SK-N-SH (cell line): ENCODE data around the gene IDUA. TPM values are rescaled to one million over a fixed set of nuclear protein-coding genes. Genes with fewer than 3 reads are reported as not detected.
A peak's percentile ranks its signal among the peaks of the same experiment; 100 is the strongest.

ENCODE experiments used
- CTCF ChIA-PET: fragments of 300-600, 350-600 bp; formaldehyde crosslinking; extraction: SDS; loops from one replicate; lab custom pipeline; 2021; lab: Yijun Ruan, JAX
- POLR2A ChIA-PET: fragments of 350-600 bp; sonication (Branson Sonifier 250); formaldehyde crosslinking; extraction: SDS; loops from one replicate; lab custom pipeline; 2020; ENCODE audit warnings: antibody characterized with exemption, inconsistent platforms; lab: Yijun Ruan, JAX
- DNase-seq: peaks from one replicate; pipeline ENCODE4 v3.0.0; 2012
- H2AFZ ChIP-seq: fragments of 200-600 bp; sonication (generic); 2 replicates; pipeline ENCODE4 v1.8.1; 2016; ENCODE audit warnings: antibody characterized with exemption, mild to moderate bottlenecking, low read depth
- H3F3A ChIP-seq: fragments of 200-600 bp; sonication (generic); replicated peaks from 2 replicates; pipeline ENCODE3; 2016; ENCODE audit warnings: antibody characterized with exemption, mild to moderate bottlenecking; ENCODE audit not compliant: insufficient read depth
- H3K27ac ChIP-seq, 2 experiments: fragments of 200-500 bp in 1 of 2; fragments of 200-600 bp in 1 of 2; sonication (Bioruptor generic) in 1 of 2; sonication (generic), shearing (Covaris generic) in 1 of 2; 2 replicates each; pipeline versions ENCODE4 v1.5.1 to v1.6.1; 2014 to 2016; ENCODE audit warnings: low read depth in 2 of 2, inconsistent platforms in 1 of 2, low read length in 1 of 2, mild to moderate bottlenecking in 1 of 2, mixed read lengths in 1 of 2
- H3K27me3 ChIP-seq: fragments of 200-600 bp; sonication (generic), shearing (Covaris generic); 2 replicates; pipeline ENCODE4 v1.6.1; 2016; ENCODE audit warnings: mixed run types; ENCODE audit not compliant: insufficient read depth
- H3K36me3 ChIP-seq, 2 experiments: fragments of 200-500 bp in 1 of 2; fragments of 200-600 bp in 1 of 2; sonication (Bioruptor generic) in 1 of 2; sonication (generic) in 1 of 2; replicated peaks in 1 of 2; 2 replicates each; pipeline versions ENCODE3 to v1.5.1; 2014 to 2016; ENCODE audit warnings: low read length in 1 of 2, mild to moderate bottlenecking in 1 of 2; ENCODE audit not compliant: insufficient read depth in 2 of 2, control insufficient read depth in 1 of 2
- H3K4me1 ChIP-seq, 2 experiments: fragments of 200-500 bp in 1 of 2; fragments of 200-600 bp in 1 of 2; sonication (Bioruptor generic) in 1 of 2; sonication (generic), shearing (Covaris generic) in 1 of 2; 2 replicates each; pipeline versions ENCODE4 v1.5.1 to v1.6.1; 2014 to 2016; ENCODE audit warnings: low read depth in 1 of 2, low read length in 1 of 2, mixed run types in 1 of 2; ENCODE audit not compliant: insufficient read depth in 2 of 2, control insufficient read depth in 1 of 2
- H3K4me2 ChIP-seq: fragments of 200-600 bp; sonication (generic), shearing (Covaris generic); 2 replicates; pipeline ENCODE4 v1.6.1; 2017; ENCODE audit warnings: mixed run types
- H3K4me3 ChIP-seq, 2 experiments: fragments of 200-500 bp in 1 of 2; fragments of 200-600 bp in 1 of 2; sonication (Bioruptor generic) in 1 of 2; sonication (generic), shearing (Covaris generic) in 1 of 2; 2 replicates each; pipeline versions ENCODE4 v1.5.1 to v1.8.1; 2014 to 2016; ENCODE audit warnings: low read depth in 2 of 2, inconsistent platforms in 1 of 2, low read length in 1 of 2, mild to moderate bottlenecking in 1 of 2, mixed read lengths in 1 of 2, moderate library complexity in 1 of 2
- H3K79me2 ChIP-seq: fragments of 200-600 bp; sonication (generic); 2 replicates; pipeline ENCODE4 v1.8.1; 2017; ENCODE audit warnings: mild to moderate bottlenecking; ENCODE audit not compliant: insufficient read depth
- H3K9ac ChIP-seq: fragments of 200-600 bp; sonication (generic); 2 replicates; pipeline ENCODE4 v1.6.1; 2017; ENCODE audit warnings: mixed run types
- H3K9me2 ChIP-seq: fragments of 200-600 bp; sonication (generic); 2 replicates; pipeline ENCODE4 v1.6.1; 2017; ENCODE audit warnings: mixed run types
- H3K9me3 ChIP-seq: fragments of 200-600 bp; sonication (generic); 2 replicates; pipeline ENCODE4 v1.6.1; 2017; ENCODE audit warnings: mixed run types, mild to moderate bottlenecking, moderate library complexity
- H4K20me1 ChIP-seq: fragments of 200-600 bp; sonication (generic); 2 replicates; pipeline ENCODE4 v1.6.1; 2017; ENCODE audit warnings: mild to moderate bottlenecking, mixed run types; ENCODE audit not compliant: insufficient read depth
- ELF1 ChIP-seq: IDR thresholded peaks from 2 replicates; pipeline ENCODE4 v1.4.0; 2012
- EZH2phosphoT487 ChIP-seq: fragments of 200-600 bp; sonication (generic); IDR thresholded peaks from 2 replicates; pipeline ENCODE4 v1.6.1; 2017; ENCODE audit warnings: low read depth, mixed run types, mild to moderate bottlenecking, antibody characterized with exemption, moderate library complexity, borderline replicate concordance
- GABPA ChIP-seq: IDR thresholded peaks from 2 replicates; pipeline ENCODE4 v1.4.0; 2012; ENCODE audit warnings: low read depth, mild to moderate bottlenecking
- GATA2 ChIP-seq: sonication (generic); formaldehyde crosslinking; IDR thresholded peaks from 2 replicates; pipeline ENCODE4 v1.5.0; 2020; ENCODE audit warnings: mild to moderate bottlenecking, missing genetic modification reagents
- MAX ChIP-seq: IDR thresholded peaks from 2 replicates; pipeline ENCODE4 v1.4.0; 2012; ENCODE audit warnings: low read depth
- MEF2A ChIP-seq: IDR thresholded peaks from 2 replicates; pipeline ENCODE4 v1.4.0; 2012; ENCODE audit warnings: low read depth, borderline replicate concordance
- NRF1 ChIP-seq: IDR thresholded peaks from 2 replicates; pipeline ENCODE4 v1.6.1; 2012; ENCODE audit warnings: low read depth, mild to moderate bottlenecking, low read length
- POLR2AphosphoS5 ChIP-seq: IDR thresholded peaks from 2 replicates; pipeline ENCODE4 v1.6.1; 2012; ENCODE audit warnings: low read depth, low read length
- RAD21 ChIP-seq: IDR thresholded peaks from 2 replicates; pipeline ENCODE4 v1.6.1; 2012; ENCODE audit warnings: mild to moderate bottlenecking, low read length
- RCOR1 ChIP-seq: fragments of 150-350 bp; IDR thresholded peaks from 2 replicates; pipeline ENCODE4 v1.6.1; 2017; ENCODE audit warnings: antibody characterized with exemption, low read length
- SMC3 ChIP-seq: IDR thresholded peaks from 2 replicates; pipeline ENCODE4 v1.6.1; 2012; ENCODE audit warnings: low read depth, low read length, improper control_type of control experiment
- TAF1 ChIP-seq: IDR thresholded peaks from 2 replicates; pipeline ENCODE4 v1.6.1; 2012; ENCODE audit warnings: low read depth, mild to moderate bottlenecking, low read length, moderate library complexity, borderline replicate concordance
- TEAD4 ChIP-seq: IDR thresholded peaks from 2 replicates; pipeline ENCODE4 v1.4.0; 2012; ENCODE audit warnings: mild to moderate bottlenecking, borderline replicate concordance; ENCODE audit not compliant: insufficient read depth
- WGBS: methylation state at CpG from one replicate; pipeline ENCODE4 v1.1.6; 2017; ENCODE audit warnings: low lambda C conversion rate; 5-methylcytosine and 5-hydroxymethylcytosine counted together
- polyA plus RNA-seq, 3 experiments: library from polyadenylated mRNA; depleted of rRNA; stranded (reverse); fragments of >200 nt; gene quantifications; 2 replicates each; pipeline ENCODE4 v1.2.3, GENCODE V29; 2012
- TF ChIP-seq, protein P1 (sequence below): IDR thresholded peaks from 2 replicates; pipeline ENCODE4 v1.4.0; 2012; ENCODE audit warnings: low read depth, borderline replicate concordance
- TF ChIP-seq, protein P2 (sequence below): IDR thresholded peaks from 2 replicates; pipeline ENCODE4 v1.4.0; 2012; ENCODE audit warnings: low read depth, borderline replicate concordance
- TF ChIP-seq, protein P3 (sequence below): fragments of 150-350 bp; IDR thresholded peaks from 2 replicates; pipeline ENCODE4 v1.6.1; 2016; ENCODE audit warnings: mild to moderate bottlenecking, low read depth, low read length

IDUA gene
- polyA plus RNA-seq, 1 of the 3 experiments (the other 2 are of a cell fraction): 24.4 TPM

DNA sequence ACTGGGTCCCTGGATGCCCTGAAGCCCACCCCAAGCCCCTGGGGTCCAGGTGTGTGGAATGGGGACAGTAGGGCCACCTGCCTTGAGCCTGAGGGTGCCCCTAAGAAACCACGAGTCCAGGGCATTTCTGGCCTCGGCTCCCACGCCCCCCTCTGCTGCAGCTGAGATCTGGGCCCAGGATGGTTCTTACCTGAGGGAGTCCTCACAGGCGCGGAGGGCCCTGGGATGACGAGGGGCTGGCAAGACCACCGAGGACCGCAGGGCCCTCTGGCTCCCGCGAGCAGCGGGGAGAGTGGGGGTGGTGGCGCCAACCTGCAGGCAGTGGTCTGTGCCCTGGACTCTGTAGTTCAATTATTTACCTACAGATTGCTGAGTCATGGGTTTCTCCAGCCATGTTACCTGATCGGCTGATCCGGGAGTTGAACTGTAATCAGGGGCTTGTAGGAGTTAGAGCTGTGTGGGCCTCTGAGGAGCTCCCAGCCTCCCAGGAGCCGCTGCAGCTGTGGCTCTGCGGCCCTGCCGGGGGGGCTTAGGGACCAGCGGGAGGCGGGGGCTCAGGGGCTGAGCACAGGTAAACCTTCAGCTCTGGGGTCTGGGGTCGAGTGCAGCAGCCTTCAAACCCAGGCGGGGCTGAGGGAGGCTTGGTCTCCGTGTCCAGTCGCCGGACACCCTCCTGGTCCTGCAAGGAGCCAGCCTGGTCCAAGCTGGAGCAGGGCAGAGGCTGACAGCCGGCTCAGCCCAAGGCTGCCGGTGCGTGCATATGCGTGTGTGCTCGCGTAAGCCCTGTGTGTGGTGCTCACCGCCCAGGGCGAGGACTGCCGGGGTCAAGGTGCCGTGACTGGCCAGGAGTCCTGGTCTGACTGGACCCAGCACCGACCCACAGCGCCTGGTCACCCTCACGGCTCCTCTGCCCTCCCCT lies 6.5 kb downstream of the IDUA start, which contains the start of gene SLC26A1 (continued):
- TF ChIP-seq TAF1: no peak
- no peak for TF ChIP-seq SMC3
- TF ChIP-seq ELF1: no peak

DNA sequence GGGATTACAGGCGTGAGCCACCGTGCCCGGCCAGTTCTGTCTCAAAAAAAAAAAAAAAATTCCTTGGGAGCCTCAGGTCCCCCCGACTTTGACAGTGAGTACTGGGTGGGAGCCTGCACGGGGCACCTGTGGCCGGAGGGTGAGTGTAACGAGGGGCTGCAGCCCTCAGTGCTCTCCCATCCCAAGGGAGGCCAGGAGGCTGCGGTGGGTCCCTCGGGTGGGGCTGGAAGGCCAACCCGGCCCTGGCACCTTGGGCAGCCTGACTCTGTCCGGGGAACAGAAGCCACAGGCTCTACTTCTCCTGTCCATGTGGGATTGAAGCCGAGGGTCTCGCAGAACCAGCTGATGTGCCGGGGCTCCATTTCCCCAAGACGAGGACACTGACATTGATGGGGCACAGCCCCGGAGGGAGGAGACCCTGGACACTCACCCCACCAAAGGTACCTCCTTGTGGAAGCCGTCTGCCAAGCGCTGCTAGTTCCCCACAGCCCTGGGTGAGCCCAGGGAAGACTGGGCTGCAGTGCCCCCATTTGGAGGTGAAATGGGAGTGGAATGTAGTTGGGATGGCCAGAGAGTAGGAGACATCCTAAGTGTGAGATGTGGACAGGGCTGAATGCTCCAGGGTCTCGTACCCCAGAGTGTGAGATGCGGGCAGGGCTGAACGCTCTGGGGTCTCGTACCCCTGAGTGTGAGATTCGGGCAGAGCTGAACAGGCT lies 8.6 kb downstream of the IDUA start:
- Histone ChIP-seq H3K4me1 (no peaks in the 10 kb centered on the region; a peak in 1 of 4 replicates), H3K9me3 (no peaks in the 10 kb centered on the region), H4K20me1 (peaks cover 14% of the 10 kb centered on the region; the same call in 1 of the 2 replicates), H3K36me3 (peaks cover 0 to 11% of the 10 kb centered on the region in 2 experiments), H3K4me3 (no peak overlapping the region), H3K27ac (no peak overlapping the region), H3K9ac (no peak overlapping the region), H2AFZ (no peak overlapping the region), H3K79me2 (no peaks in the 10 kb centered on the region), H3K27me3 (peaks cover 8% of the 10 kb centered on the region), H3K9me2 (no peaks in the 10 kb centered on the region), H3K4me2 (no peak overlapping the region), H3F3A (no peaks in the 10 kb centered on the region)
- TF ChIP-seq MAX: no peak
- peak; percentile 16; the same call in 1 of the 2 replicates for TF ChIP-seq RAD21
- ChIA-PET POLR2A (no interaction called here), CTCF (no interaction called here)
- DNase-seq: peak; percentile 41
- 94% methylated on average over 13 of the region's 23 CpGs for WGBS

GRCh38 chr4:996030-996996 lies 9.5 kb downstream of the IDUA start:
- Histone ChIP-seq H3K27ac (no peak overlapping the region), H3K9ac (no peak overlapping the region)
- POLR2A ChIA-PET: no interaction called here
- TF ChIP-seq RCOR1 (no peak), TEAD4 (no peak), MEF2A (no peak), GATA2 (CRISPR knock-in tag) (no peak), POLR2AphosphoS5 (no peak), ELF1 (no peak), SMC3 (no peak), NRF1 (no peak), GABPA (no peak), RAD21 (no peak), TAF1 (no peak), EZH2phosphoT487 (no peak)
- TF ChIP-seq, protein P1, sequence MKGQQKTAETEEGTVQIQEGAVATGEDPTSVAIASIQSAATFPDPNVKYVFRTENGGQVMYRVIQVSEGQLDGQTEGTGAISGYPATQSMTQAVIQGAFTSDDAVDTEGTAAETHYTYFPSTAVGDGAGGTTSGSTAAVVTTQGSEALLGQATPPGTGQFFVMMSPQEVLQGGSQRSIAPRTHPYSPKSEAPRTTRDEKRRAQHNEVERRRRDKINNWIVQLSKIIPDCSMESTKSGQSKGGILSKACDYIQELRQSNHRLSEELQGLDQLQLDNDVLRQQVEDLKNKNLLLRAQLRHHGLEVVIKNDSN: no peak
- TF ChIP-seq, protein P2, sequence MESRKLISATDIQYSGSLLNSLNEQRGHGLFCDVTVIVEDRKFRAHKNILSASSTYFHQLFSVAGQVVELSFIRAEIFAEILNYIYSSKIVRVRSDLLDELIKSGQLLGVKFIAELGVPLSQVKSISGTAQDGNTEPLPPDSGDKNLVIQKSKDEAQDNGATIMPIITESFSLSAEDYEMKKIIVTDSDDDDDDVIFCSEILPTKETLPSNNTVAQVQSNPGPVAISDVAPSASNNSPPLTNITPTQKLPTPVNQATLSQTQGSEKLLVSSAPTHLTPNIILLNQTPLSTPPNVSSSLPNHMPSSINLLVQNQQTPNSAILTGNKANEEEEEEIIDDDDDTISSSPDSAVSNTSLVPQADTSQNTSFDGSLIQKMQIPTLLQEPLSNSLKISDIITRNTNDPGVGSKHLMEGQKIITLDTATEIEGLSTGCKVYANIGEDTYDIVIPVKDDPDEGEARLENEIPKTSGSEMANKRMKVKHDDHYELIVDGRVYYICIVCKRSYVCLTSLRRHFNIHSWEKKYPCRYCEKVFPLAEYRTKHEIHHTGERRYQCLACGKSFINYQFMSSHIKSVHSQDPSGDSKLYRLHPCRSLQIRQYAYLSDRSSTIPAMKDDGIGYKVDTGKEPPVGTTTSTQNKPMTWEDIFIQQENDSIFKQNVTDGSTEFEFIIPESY: no peak
- TF ChIP-seq, protein P3, sequence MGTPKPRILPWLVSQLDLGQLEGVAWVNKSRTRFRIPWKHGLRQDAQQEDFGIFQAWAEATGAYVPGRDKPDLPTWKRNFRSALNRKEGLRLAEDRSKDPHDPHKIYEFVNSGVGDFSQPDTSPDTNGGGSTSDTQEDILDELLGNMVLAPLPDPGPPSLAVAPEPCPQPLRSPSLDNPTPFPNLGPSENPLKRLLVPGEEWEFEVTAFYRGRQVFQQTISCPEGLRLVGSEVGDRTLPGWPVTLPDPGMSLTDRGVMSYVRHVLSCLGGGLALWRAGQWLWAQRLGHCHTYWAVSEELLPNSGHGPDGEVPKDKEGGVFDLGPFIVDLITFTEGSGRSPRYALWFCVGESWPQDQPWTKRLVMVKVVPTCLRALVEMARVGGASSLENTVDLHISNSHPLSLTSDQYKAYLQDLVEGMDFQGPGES: no peak

More at GRCh38 chr4:996030-996996, 9.5 kb downstream of the IDUA start:
- Histone ChIP-seq H3K36me3 (peaks cover 0 to 4% of the 10 kb centered on the region in 2 experiments), H3F3A (no peaks in the 10 kb centered on the region), H3K4me2 (no peak overlapping the region), H2AFZ (no peak overlapping the region), H3K9me3 (no peaks in the 10 kb centered on the region), H3K27me3 (peaks cover 8% of the 10 kb centered on the region), H3K4me3 (no peak overlapping the region), H3K4me1 (no peaks in the 10 kb centered on the region; a peak in 1 of 4 replicates), H4K20me1 (peaks cover 14% of the 10 kb centered on the region; the same call in 1 of the 2 replicates), H3K9me2 (no peaks in the 10 kb centered on the region), H3K79me2 (no peaks in the 10 kb centered on the region)
- CTCF ChIA-PET: no interaction called here
- DNase-seq: peak; percentile 37
- WGBS: 27% methylated on average over 4 of the region's 15 CpGs
